OCI-LY3 (cell line): ENCODE measurements around the gene TOR4A.

ENCODE experiments used
- H2AFZ ChIP-seq: fragments of 200-600, 300-600 bp; shearing (Covaris generic); 2 replicates; pipeline ENCODE4 v1.6.0; 2014; ENCODE audit warnings: antibody characterized with exemption, low read depth, low read length
- H3K27ac ChIP-seq: fragments of 200-600, 300-600 bp; sonication (generic); 2 replicates; pipeline ENCODE4 v1.5.1; 2014; ENCODE audit warnings: mild to moderate bottlenecking, low read length, moderate library complexity, mixed read lengths
- H3K27me3 ChIP-seq: fragments of 200-600, 300-600 bp; sonication (generic); 2 replicates; pipeline ENCODE4 v1.6.1; 2014; ENCODE audit warnings: low read depth, low read length, mixed read lengths
- H3K36me3 ChIP-seq: fragments of 200-600, 300-600 bp; sonication (generic); replicated peaks from 2 replicates; pipeline ENCODE3; 2014; ENCODE audit warnings: low read depth, low read length, mixed read lengths
- H3K4me1 ChIP-seq: fragments of 300-600, 200-600 bp; sonication (generic); 2 replicates; pipeline ENCODE4 v1.6.1; 2014; ENCODE audit warnings: low read length, mixed read lengths
- H3K4me2 ChIP-seq: fragments of 200-600, 300-600 bp; sonication (generic); 2 replicates; pipeline ENCODE4 v1.6.1; 2014; ENCODE audit warnings: low read length, mixed read lengths
- H3K4me3 ChIP-seq: fragments of 300-600, 200-600 bp; sonication (generic); 2 replicates; pipeline ENCODE4 v1.5.1; 2014; ENCODE audit warnings: antibody characterized with exemption, mild to moderate bottlenecking, low read length, moderate library complexity
- H3K79me2 ChIP-seq: fragments of 300-600, 200-600 bp; shearing (Covaris generic); 2 replicates; pipeline ENCODE4 v1.6.1; 2014; ENCODE audit warnings: mild to moderate bottlenecking, low read length, mixed read lengths
- H3K9ac ChIP-seq: fragments of 300-600, 200-600 bp; shearing (Covaris generic); 2 replicates; pipeline ENCODE4 v1.6.0; 2014; ENCODE audit warnings: mild to moderate bottlenecking, low read length, moderate library complexity
- H3K9me3 ChIP-seq: fragments of 200-600, 300-600 bp; shearing (Covaris generic); 2 replicates; pipeline ENCODE4 v1.6.1; 2014; ENCODE audit warnings: low read length, mixed read lengths; ENCODE audit not compliant: insufficient read depth
- H4K20me1 ChIP-seq: fragments of 200-600, 300-600 bp; sonication (generic); 2 replicates; pipeline ENCODE4 v1.6.1; 2016; ENCODE audit warnings: low read length, mixed read lengths; ENCODE audit not compliant: insufficient read depth
- CTCF ChIP-seq: fragments of 200-600, 300-600 bp; sonication (generic); IDR thresholded peaks from 2 replicates; pipeline ENCODE4 v1.5.1; 2014; ENCODE audit warnings: antibody characterized with exemption, low read length, low read depth
- EZH2phosphoT487 ChIP-seq: fragments of 200-600 bp; shearing (Covaris generic); IDR thresholded peaks from 2 replicates; pipeline ENCODE4 v1.6.1; 2018; ENCODE audit warnings: antibody characterized with exemption, mixed run types, low read depth

Gene TOR4A

GRCh38 chr9:137279741-137280473 lies 2.4 kb downstream of the TOR4A start:
- Histone ChIP-seq H3K36me3 (peaks cover 15% of the 10 kb centered on the region), H3K4me2 (no peak overlapping the region), H4K20me1 (no peaks in the 10 kb centered on the region), H2AFZ (no peak overlapping the region), H3K4me1 (peaks cover 25% of the 10 kb centered on the region), H3K9me3 (no peaks in the 10 kb centered on the region), H3K9ac (no peak overlapping the region), H3K27me3 (no peaks in the 10 kb centered on the region), H3K79me2 (no peaks in the 10 kb centered on the region), H3K4me3 (no peak overlapping the region), H3K27ac (no peak overlapping the region)
- no peak for TF ChIP-seq CTCF
- TF ChIP-seq EZH2phosphoT487 = no peak

GRCh38 chr9:137280474-137281344 lies 3.2 kb downstream of the TOR4A start:
- TF ChIP-seq EZH2phosphoT487 = no peak
- no peak for TF ChIP-seq CTCF
- no peak overlapping the region for H3K9ac ChIP-seq
- no peak overlapping the region for H3K4me2 ChIP-seq
- H3K4me1 ChIP-seq = peaks cover 18% of the 10 kb centered on the region
- H4K20me1 ChIP-seq = no peaks in the 10 kb centered on the region
- no peaks in the 10 kb centered on the region for H3K9me3 ChIP-seq
- no peak overlapping the region for H2AFZ ChIP-seq
- no peaks in the 10 kb centered on the region for H3K27me3 ChIP-seq
- no peak overlapping the region for H3K4me3 ChIP-seq
- no peaks in the 10 kb centered on the region for H3K79me2 ChIP-seq
- H3K27ac ChIP-seq = no peak overlapping the region
- H3K36me3 ChIP-seq = peaks cover 15% of the 10 kb centered on the region

GRCh38 chr9:137281345-137282116 lies 4.0 kb downstream of the TOR4A start:
- Histone ChIP-seq H3K4me1 (peaks cover 17% of the 10 kb centered on the region), H3K9me3 (no peaks in the 10 kb centered on the region), H4K20me1 (no peaks in the 10 kb centered on the region), H3K27ac (no peak overlapping the region), H3K36me3 (peaks cover 15% of the 10 kb centered on the region), H3K9ac (no peak overlapping the region), H2AFZ (no peak overlapping the region), H3K79me2 (no peaks in the 10 kb centered on the region), H3K4me3 (no peak overlapping the region), H3K27me3 (no peaks in the 10 kb centered on the region), H3K4me2 (no peak overlapping the region)
- no peak for TF ChIP-seq EZH2phosphoT487
- no peak for TF ChIP-seq CTCF

GRCh38 chr9:137286975-137287383 lies 9.5 kb downstream of the TOR4A start:
- Histone ChIP-seq H3K27ac (peak overlapping the region; percentile 27; the same call in 1 of the 2 replicates), H4K20me1 (no peaks in the 10 kb centered on the region), H3K9ac (no peak overlapping the region), H3K4me3 (no peak overlapping the region), H3K9me3 (no peaks in the 10 kb centered on the region), H2AFZ (no peak overlapping the region), H3K27me3 (no peaks in the 10 kb centered on the region), H3K4me1 (peaks cover 11% of the 10 kb centered on the region), H3K4me2 (peak overlapping the region; percentile 3; the same call in 1 of the 2 replicates), H3K79me2 (no peaks in the 10 kb centered on the region), H3K36me3 (no peaks in the 10 kb centered on the region)
- TF ChIP-seq EZH2phosphoT487 (no peak), CTCF (peak; percentile 78)
